ENCODE results near the gene BEGAIN. TPM values are rescaled to one million over a fixed set of nuclear protein-coding genes. Genes with fewer than 3 reads are reported as not detected.
"Not testable (repeated sequence)": the region's sequence is repeated elsewhere in the genome, so short reads cannot be mapped to it uniquely, and the experiment has no call there.

Gene BEGAIN
- total RNA-seq, 1 donor from 2014 or later = 12.3 TPM

DNA sequence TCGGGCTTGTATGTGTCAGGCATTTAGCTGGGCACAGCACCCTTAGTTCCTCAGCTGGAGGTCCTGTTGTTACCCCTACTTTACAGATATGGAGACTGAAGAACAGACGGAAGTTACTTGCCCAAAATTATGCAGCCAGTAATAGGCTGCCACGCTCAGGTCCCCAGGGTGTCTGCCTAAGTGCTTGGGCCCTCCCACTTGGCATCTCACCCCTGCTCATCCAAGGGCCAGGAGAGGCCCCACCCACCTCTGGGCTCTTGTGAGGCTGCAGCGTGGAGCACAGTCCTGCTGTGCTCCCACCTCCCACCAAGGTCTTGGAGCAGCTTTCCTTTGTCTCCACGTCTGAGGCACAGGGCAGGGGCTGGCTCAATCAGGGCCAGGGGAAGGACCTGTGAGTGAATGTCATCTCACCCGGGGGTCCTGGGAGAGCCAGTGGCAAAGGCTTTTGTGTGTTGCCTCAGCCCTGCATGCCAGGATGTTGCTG lies 64.6 kb downstream of the BEGAIN start:
- ATAC-seq = peak; percentile 46
- intact Hi-C loops (cut with DNase I) = no loop called here
- DNase-seq (ENCODE audit: low spot score) = no peak

- ATAC-seq; DNase-seq (ENCODE audit: low spot score); intact Hi-C loops (cut with DNase I): not testable (repeated sequence)
Observed at GRCh38 chr14:100506053-100506452, 81.2 kb downstream of the BEGAIN start.

DNA sequence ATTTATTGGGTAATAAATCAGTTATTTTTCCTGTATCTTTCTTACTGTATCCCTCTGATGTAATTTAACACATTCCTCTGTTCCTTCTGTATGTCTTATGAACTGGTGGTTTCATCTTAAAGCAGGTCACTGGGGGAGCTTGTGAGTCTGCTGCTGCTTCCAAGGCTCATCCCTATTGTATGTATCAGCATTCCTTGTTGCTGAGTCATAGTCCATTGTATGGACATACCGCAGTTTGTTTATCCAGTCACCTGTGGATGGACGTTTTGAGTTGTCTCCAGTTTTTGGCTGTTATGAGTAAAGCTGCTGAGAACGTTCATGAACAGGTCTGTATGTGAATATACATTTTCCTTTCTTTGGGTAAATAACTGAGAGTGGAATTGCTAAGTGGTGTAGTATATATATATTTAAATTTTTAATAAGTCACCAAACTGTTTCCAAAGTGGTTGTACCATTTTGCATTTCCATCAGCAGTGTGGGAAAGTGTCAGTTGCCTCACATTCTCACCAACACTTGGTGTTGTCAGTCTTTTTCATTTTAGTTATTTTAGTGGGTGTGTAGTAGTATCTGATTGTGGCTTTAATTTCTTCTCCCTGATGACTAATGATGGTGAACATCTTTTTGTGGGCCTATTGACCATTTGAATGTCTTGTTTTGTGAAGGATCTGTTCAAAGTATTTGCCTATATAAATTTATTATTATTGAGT lies 82.7 kb downstream of the BEGAIN start:
- DNase-seq (ENCODE audit: low spot score) (no peak), ATAC-seq (no peak)
- intact Hi-C loops (cut with DNase I) = no loop called here

DNA sequence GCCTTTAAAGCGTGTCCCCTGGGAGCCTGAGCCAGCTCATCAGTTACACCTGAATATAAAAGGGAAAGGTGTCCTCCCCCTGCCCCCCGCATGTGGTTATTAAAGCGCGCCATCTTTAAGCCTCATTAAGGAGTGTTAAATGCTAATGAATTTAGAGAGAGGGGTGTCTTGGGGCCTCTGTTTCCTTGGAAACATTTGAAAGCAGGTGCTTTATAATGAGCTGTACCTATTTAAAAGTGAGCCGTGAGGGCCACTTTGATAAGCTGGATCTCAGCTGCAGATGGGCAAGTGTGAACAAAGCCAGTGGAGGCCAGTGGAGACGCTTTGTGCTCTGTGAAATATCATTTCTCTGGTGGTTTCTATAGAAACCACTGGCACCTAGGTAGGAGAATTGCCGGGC lies 84.0 kb downstream of the BEGAIN start:
- no peak for ATAC-seq
- DNase-seq (ENCODE audit: low spot score) = no peak
- intact Hi-C loops (cut with DNase I) = no loop called here

GRCh38 chr14:100502622-100503220 lies 84.5 kb downstream of the BEGAIN start:
- ATAC-seq (no peak), DNase-seq (ENCODE audit: low spot score) (no peak)
- intact Hi-C loops (cut with DNase I) = no loop called here

DNA sequence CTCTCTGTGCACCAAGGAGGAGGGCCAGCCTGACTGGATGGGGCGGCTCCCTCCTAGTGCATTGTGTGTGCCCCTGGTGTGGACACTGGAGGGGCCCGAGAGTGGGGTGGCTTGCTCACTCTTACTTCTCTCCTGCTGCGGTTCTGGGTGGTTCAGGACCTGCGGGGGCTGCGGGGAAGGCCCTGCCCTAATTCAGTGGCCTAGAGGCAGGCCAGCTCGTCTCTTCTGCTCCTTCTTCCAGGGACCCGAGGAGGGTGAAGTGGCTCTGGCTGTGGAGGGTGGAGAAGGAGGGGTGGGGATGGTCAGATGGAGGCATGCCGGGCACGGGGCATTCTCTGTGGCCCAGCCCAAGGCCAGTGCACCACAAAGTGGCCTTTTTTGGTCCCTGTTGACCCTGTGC lies 87.1 kb downstream of the BEGAIN start:
- no peak for DNase-seq (ENCODE audit: low spot score)
- no peak for ATAC-seq
- intact Hi-C loops (cut with DNase I) = no loop called here

DNA sequence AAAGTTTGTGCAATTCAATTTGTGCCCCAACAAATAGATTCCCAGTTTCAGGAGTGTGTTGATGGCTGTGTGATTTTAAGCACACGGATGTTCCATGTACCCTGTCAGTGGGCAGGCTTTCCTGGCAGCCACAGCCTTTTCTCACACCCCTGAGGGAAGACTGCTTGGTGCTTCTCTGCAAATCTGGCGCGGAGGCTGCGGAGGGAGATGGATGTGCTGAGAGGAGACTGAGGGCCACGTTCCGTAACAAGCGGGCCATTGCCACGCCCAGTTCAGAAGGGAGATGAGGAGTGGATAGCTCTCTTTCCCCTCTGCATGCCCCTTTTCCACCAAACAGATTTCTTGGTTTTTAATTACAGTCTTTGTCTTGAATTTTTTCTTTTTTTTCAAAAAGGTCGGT lies 89.1 kb downstream of the BEGAIN start:
- ATAC-seq = no peak
- intact Hi-C loops (cut with DNase I) = no loop called here
- DNase-seq (ENCODE audit: low spot score) = no peak

DNA sequence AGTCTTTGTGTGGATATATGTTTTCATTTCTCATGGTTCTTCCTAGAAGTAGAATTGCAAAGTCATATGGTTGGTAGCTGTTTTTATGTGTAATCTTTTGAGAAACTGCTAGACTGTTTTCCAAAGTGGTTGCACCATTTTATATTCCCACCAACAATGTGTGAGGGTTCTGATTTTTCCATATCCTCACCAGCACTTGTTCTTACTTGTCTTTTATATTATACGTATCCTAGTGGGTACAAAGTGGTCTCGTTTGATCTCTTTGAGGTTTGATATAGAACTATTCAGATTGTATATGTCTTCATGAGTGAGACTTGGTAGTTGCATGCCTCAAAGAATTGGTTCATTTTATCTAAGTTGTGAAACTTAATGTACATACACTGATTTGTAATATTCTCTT lies 91.3 kb downstream of the BEGAIN start:
- intact Hi-C loops (cut with DNase I) = no loop called here
- ATAC-seq = no peak
- no peak for DNase-seq (ENCODE audit: low spot score)

DNA sequence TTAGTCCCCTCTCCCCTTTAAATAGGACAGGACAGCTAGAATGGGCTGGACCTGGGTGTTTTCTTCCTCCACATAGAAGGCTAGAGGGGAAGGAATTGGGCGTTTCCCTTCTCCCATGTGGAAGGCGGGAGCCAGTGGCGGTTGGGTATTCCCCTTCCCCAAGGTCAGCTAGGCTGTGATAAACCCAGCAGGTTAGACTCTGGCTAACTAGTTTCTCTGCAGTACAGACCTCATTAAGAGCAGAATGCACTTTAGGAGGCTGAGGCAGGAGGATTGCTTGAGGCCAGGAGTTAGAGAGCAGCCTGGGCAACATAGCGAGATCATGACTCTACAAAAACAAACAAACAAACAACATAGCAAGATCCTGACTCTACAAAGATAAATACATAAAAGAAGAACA lies 92.6 kb downstream of the BEGAIN start:
- intact Hi-C loops (cut with DNase I) = no loop called here
- no peak for ATAC-seq
- DNase-seq (ENCODE audit: low spot score) = no peak

DNA sequence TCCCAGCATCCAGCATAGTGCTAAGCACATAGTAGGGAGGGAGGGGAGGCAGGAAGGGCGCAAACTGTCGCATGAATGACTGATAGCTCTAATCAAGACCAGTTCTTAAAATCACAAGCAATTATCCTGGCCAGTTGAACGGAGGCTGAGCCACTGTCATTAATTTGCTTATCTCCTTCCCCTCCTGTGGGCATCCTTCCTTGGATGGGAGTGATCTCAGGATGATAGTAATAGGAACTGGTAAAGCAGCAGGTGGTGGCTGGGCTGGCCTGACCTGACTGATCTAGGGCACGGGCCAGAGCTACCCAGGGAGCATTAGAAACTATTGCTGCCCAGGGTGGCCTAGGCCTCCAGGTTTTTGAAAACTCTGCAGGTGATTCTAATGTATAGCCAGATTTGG lies 97.0 kb downstream of the BEGAIN start:
- intact Hi-C loops (cut with DNase I) = no loop called here
- no peak for DNase-seq (ENCODE audit: low spot score)
- ATAC-seq = no peak

- DNase-seq (ENCODE audit: low spot score) (no peak), ATAC-seq (peak; percentile 64)
- intact Hi-C loops (cut with DNase I) = no loop called here
Observed at GRCh38 chr14:100488057-100488456, 99.2 kb downstream of the BEGAIN start.

- no peak for DNase-seq (ENCODE audit: low spot score)
- ATAC-seq = no peak
- intact Hi-C loops (cut with DNase I) = no loop called here
Observed at GRCh38 chr14:100487304-100487703, 99.9 kb downstream of the BEGAIN start.

Other genes with a start within 250 kb of the BEGAIN start
- 8.3 TPM for gene WDR25, start 210.9 kb downstream of the BEGAIN start, total RNA-seq
- gene DLK1, start 139.5 kb upstream of the BEGAIN start, total RNA-seq = 0.22 TPM
- gene MEG3, start 238.7 kb upstream of the BEGAIN start, total RNA-seq = 154 TPM